Tibial nerve (tissue), 3 donors: ENCODE measurements around the gene LZTS3.
"Not testable (repeated sequence)": the region's sequence is repeated elsewhere in the genome, so short reads cannot be mapped to it uniquely, and the experiment has no call there.

Source experiments
- CTCF ChIP-seq, 5 experiments: fragments of 200-600 bp in 3 of 5; fragments of 450-650 bp in 2 of 5; sonication (generic) in 3 of 5; IDR thresholded peaks; one replicate each; pipeline ENCODE4 v1.5.1; 2016 to 2019; ENCODE audit warnings: antibody characterized with exemption in 5 of 5, mild to moderate bottlenecking in 3 of 5, moderate library complexity in 2 of 5
- POLR2A ChIP-seq, 2 donors: fragments of 450-650 bp; IDR thresholded peaks; one replicate each; pipeline ENCODE4 v1.6.1; 2017; ENCODE audit warnings: antibody characterized with exemption in 2 of 2, mild to moderate bottlenecking in 2 of 2, moderate library complexity in 2 of 2

GRCh38 chr20:3124163-3124562, 49.2 kb downstream of the LZTS3 start:
- not testable (repeated sequence) for TF ChIP-seq CTCF, POLR2A (IDR thresholded peaks at IDR 0.05)
